Smooth muscle cell (in vitro differentiated cells): ENCODE measurements around the gene BAG3. TPM values are rescaled to one million over a fixed set of nuclear protein-coding genes. Genes with fewer than 3 reads are reported as not detected.
A peak's percentile ranks its signal among the peaks of the same experiment; 100 is the strongest.

Experiments used
- DNase-seq: peaks from one replicate; lab custom pipeline; 2025; ENCODE audit not compliant: unreplicated experiment; lab: John Stamatoyannopoulos, UW
- H2AFZ ChIP-seq: fragments of 200-600 bp; sonication (generic); 2 replicates; pipeline ENCODE4 v1.6.0; 2016; ENCODE audit warnings: antibody characterized with exemption, low read depth, mild to moderate bottlenecking
- H3F3A ChIP-seq: fragments of 200-600 bp; sonication (generic); 2 replicates; pipeline ENCODE4 v1.6.0; 2017; ENCODE audit warnings: antibody characterized with exemption, low read depth
- H3K27ac ChIP-seq: fragments of 200-600 bp; sonication (generic); 2 replicates; pipeline ENCODE4 v1.5.1; 2016; ENCODE audit warnings: low read depth, mild to moderate bottlenecking
- H3K27me3 ChIP-seq: fragments of 200-600 bp; sonication (generic); 2 replicates; pipeline ENCODE4 v1.6.1; 2016; ENCODE audit warnings: low read depth, mild to moderate bottlenecking
- H3K36me3 ChIP-seq: fragments of 200-600 bp; sonication (generic); 2 replicates; pipeline ENCODE4 v1.5.1; 2016; ENCODE audit warnings: low read depth
- H3K4me1 ChIP-seq: fragments of 200-600 bp; sonication (generic); 2 replicates; pipeline ENCODE4 v1.5.1; 2016; ENCODE audit warnings: low read depth
- H3K4me2 ChIP-seq: fragments of 200-600 bp; sonication (generic); 2 replicates; pipeline ENCODE4 v1.6.0; 2016; ENCODE audit warnings: mild to moderate bottlenecking
- H3K4me3 ChIP-seq: fragments of 200-600 bp; sonication (generic); 2 replicates; pipeline ENCODE4 v1.5.1; 2016; ENCODE audit warnings: mild to moderate bottlenecking
- H3K79me2 ChIP-seq: fragments of 200-600 bp; sonication (generic); 2 replicates; pipeline ENCODE4 v1.6.0; 2016; ENCODE audit warnings: low read depth, mild to moderate bottlenecking
- H3K9ac ChIP-seq: fragments of 200-600 bp; sonication (generic); 2 replicates; pipeline ENCODE4 v1.6.0; 2016; ENCODE audit warnings: low read depth
- H3K9me3 ChIP-seq: fragments of 200-600 bp; sonication (generic); replicated peaks from 2 replicates; pipeline ENCODE4 v1.5.1; 2016; ENCODE audit warnings: low read depth
- H4K20me1 ChIP-seq: fragments of 200-600 bp; sonication (generic); 2 replicates; pipeline ENCODE4 v1.6.0; 2016; ENCODE audit warnings: low read depth
- CTCF ChIP-seq: fragments of 200-600 bp; sonication (generic); IDR thresholded peaks from 2 replicates; pipeline ENCODE4 v1.5.1; 2017; ENCODE audit warnings: borderline replicate concordance, mild to moderate bottlenecking, antibody characterized with exemption; ENCODE audit not compliant: insufficient read depth, poor library complexity, severe bottlenecking
- WGBS: methylation state at CpG from one replicate; pipeline ENCODE4 v1.1.7; 2016; ENCODE audit warnings: low lambda C conversion rate; 5-methylcytosine and 5-hydroxymethylcytosine counted together
- polyA plus RNA-seq: library from polyadenylated mRNA; unstranded; fragments of >200 nt; fragmentation: Nextera tagmentation; extraction: Ambion mirVana; gene quantifications from 2 replicates; pipeline ENCODE4 v1.2.1, GENCODE V29; 2016
- total RNA-seq: library from RNA; depleted of rRNA; stranded (reverse); fragments of >200 nt; gene quantifications from 2 replicates; pipeline ENCODE4 v1.2.3, GENCODE V29; 2014

The BAG3 gene
- total and polyA plus RNA-seq, 2 experiments from 2014 or later: 25.5 to 73.7 TPM

- Histone ChIP-seq H3K36me3 (no peaks in the 10 kb centered on the region), H4K20me1 (no peaks in the 10 kb centered on the region), H3F3A (peaks cover 10% of the 10 kb centered on the region), H3K4me2 (peak overlapping the region; percentile 76), H3K27ac (peak overlapping the region; percentile 24), H3K4me1 (peaks cover 19% of the 10 kb centered on the region), H3K9ac (peak overlapping the region; percentile 5), H3K9me3 (no peaks in the 10 kb centered on the region), H3K27me3 (no peaks in the 10 kb centered on the region), H2AFZ (peak overlapping the region; percentile 96), H3K4me3 (peak overlapping the region; percentile 39), H3K79me2 (no peaks in the 10 kb centered on the region)
- 3% methylated on average over 24 of the region's 24 CpGs for WGBS
- DNase-seq: peak; percentile 23
- TF ChIP-seq CTCF: peak; percentile 96
Observed at GRCh38 chr10:119686465-119687191, 35.4 kb downstream of the BAG3 start.

- Histone ChIP-seq H3K36me3 (no peaks in the 10 kb centered on the region), H3K27ac (peak overlapping the region; percentile 24), H3F3A (peaks cover 10% of the 10 kb centered on the region), H3K4me1 (peaks cover 19% of the 10 kb centered on the region), H3K9me3 (no peaks in the 10 kb centered on the region), H3K4me3 (peak overlapping the region; percentile 39), H3K79me2 (no peaks in the 10 kb centered on the region), H3K9ac (peak overlapping the region; percentile 5), H3K4me2 (peak overlapping the region; percentile 76), H2AFZ (peak overlapping the region; percentile 96), H4K20me1 (no peaks in the 10 kb centered on the region), H3K27me3 (no peaks in the 10 kb centered on the region)
- TF ChIP-seq CTCF: no peak
- no peak for DNase-seq
- WGBS: 14% methylated on average over 10 of the region's 10 CpGs
Observed at GRCh38 chr10:119687192-119688032, 36.2 kb downstream of the BAG3 start.

GRCh38 chr10:119688033-119688508, 36.9 kb downstream of the BAG3 start:
- Histone ChIP-seq H3K79me2 (no peaks in the 10 kb centered on the region), H3K4me2 (peak overlapping the region; percentile 76), H2AFZ (peak overlapping the region; percentile 96), H3K9ac (no peak overlapping the region), H3K4me1 (peaks cover 19% of the 10 kb centered on the region), H3F3A (peaks cover 10% of the 10 kb centered on the region), H4K20me1 (no peaks in the 10 kb centered on the region), H3K4me3 (peak overlapping the region; percentile 39), H3K27ac (peak overlapping the region; percentile 51), H3K36me3 (no peaks in the 10 kb centered on the region), H3K27me3 (no peaks in the 10 kb centered on the region), H3K9me3 (no peaks in the 10 kb centered on the region)
- peak; percentile 12 for TF ChIP-seq CTCF
- 20% methylated on average over 4 of the region's 4 CpGs for WGBS
- no peak for DNase-seq
